Neural cell (in vitro differentiated cells): ENCODE measurements around the gene TUBA8.

ENCODE experiments used
- CTCF ChIP-seq: fragments of 450-650 bp; IDR thresholded peaks from 2 replicates; pipeline ENCODE4 v1.5.1; 2014; ENCODE audit warnings: antibody characterized with exemption, mild to moderate bottlenecking, moderate library complexity; ENCODE audit not compliant: poor library complexity, severe bottlenecking
- EP300 ChIP-seq: fragments of 450-650 bp; conservative IDR thresholded peaks from 2 replicates; pipeline ENCODE4 v1.6.1; 2014; ENCODE audit warnings: antibody characterized with exemption, mild to moderate bottlenecking, moderate library complexity; ENCODE audit not compliant: poor library complexity, severe bottlenecking
- EZH2 ChIP-seq: fragments of 200-600, 300-800 bp; shearing (Covaris generic), sonication (generic); IDR thresholded peaks from 2 replicates; pipeline ENCODE4 v1.6.1; 2014; ENCODE audit warnings: antibody characterized with exemption, low read length, borderline replicate concordance, mild to moderate bottlenecking; ENCODE audit not compliant: insufficient read depth, poor library complexity, severe bottlenecking
- MXI1 ChIP-seq: fragments of 450-650 bp; conservative IDR thresholded peaks from 2 replicates; pipeline ENCODE4 v1.6.1; 2014; ENCODE audit warnings: antibody characterized with exemption, mild to moderate bottlenecking; ENCODE audit not compliant: poor library complexity, severe bottlenecking
- POLR2AphosphoS5 ChIP-seq: IDR thresholded peaks from 2 replicates; pipeline ENCODE4 v1.6.1; 2012
- SMC3 ChIP-seq: fragments of 450-650 bp; conservative IDR thresholded peaks from 2 replicates; pipeline ENCODE4 v1.6.1; 2014; ENCODE audit warnings: antibody characterized with exemption, mild to moderate bottlenecking, moderate library complexity; ENCODE audit not compliant: poor library complexity
- TAF1 ChIP-seq: IDR thresholded peaks from 2 replicates; pipeline ENCODE4 v1.6.1; 2012; ENCODE audit warnings: low read depth

DNA sequence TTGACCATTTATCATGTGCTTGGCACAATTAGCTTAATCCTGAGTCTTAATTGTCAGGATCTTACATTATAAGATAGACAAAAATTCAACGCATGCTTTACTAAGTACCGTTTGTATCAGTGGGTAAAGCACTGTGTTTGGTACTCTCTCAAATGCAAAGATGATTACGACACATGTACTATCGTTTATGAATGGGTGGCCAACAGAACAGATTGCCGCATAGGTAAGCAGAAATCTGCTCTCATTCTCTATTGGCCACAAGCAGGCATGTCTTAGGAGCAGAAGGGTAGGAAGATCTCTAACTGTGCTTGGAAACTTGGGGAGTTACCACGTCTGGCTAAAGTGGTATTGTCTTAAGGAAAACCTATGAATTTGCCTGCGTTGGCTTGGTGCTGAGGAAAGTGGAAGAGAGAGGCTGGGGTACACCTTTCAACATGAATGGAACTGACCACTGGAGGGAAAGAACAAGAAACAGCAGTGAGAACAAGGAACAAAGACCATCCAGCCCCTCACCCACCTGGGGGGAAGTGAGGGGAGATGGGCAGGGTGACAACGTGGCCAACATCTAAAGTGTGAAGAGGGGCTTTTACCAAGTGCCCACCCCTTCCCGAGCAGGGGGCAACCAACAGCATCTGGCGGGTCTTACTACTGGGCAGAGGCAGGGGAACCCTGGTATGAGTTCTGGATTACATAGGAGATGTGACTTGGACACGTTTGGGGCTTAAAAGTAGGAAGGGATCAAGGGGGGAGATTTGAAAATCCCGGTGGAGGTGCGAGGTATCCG lies 1.0 kb upstream of the TUBA8 start:
- no peak for TF ChIP-seq CTCF
- no peak for TF ChIP-seq EZH2
- TF ChIP-seq TAF1: no peak
- TF ChIP-seq POLR2AphosphoS5: no peak
- TF ChIP-seq EP300: no peak
- TF ChIP-seq MXI1: no peak
- TF ChIP-seq SMC3: no peak
